ENCODE data around the gene SBF1.
A peak's percentile ranks its signal among the peaks of the same experiment; 100 is the strongest.

Gene SBF1

DNA sequence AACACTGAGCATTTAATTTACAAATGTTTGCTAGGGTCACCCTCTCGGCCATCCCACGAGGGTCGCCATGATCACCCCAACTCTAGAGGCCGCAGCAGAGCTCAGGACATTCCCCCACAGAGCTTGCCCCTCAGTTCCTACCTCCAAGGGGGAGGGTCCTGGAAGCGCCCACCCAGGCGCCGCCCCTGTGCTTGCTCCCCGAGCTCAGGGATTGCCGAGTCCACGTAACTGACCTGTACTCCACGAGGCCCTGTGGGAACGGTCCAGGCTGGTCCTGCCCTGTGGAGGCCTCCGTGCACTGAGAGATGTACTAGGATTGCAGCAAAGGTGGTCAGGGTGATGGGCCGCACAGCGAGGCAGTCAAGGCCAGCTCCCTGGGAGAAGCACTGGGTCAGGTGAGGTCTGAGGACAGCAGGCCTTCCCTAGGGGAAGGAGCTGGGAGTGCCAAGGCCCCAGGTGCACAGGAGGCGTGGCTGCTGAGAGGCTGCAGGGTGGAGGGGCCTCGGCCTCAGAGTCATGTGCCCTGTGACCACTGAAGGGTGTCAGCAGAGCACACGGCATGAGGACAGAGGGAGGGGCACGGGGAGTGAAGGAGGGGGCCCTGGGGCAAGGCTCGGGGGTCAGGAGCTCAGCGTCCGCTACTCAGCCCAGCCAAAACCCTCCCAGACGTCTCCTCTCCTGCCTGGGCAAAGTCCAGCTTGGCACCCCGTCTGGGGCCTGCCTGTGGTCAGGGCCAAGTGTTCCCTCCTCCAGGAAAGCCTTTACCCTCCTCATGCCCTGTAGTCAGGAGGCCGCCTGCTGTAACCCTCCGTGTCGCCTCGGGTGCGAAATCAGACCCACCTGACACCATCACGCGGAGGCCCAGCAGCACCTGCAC lies 9.4 kb upstream of the SBF1 start:
- DNase-seq (ENCODE audit: low read depth): no peak

DNA sequence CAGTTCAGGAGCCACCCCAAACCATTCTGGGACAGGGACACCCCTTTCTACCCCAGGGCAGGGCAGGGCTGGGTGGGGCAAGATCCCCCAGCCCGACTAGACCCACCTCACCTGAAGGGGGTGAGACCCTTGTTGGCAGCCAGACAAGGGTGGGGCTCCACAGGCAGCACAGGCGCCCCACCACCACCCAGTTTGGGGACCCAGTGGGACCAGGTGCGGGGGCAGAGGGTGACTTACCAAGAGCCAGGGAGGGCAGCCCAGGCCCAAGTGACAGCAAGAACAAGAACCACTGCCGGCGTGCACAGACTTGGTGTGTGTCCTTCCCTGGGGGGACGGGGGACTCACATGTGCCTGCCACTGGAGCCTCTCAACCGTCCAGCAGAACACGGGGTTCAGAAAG lies 8.7 kb upstream of the SBF1 start:
- no peak for DNase-seq (ENCODE audit: low read depth)

DNA sequence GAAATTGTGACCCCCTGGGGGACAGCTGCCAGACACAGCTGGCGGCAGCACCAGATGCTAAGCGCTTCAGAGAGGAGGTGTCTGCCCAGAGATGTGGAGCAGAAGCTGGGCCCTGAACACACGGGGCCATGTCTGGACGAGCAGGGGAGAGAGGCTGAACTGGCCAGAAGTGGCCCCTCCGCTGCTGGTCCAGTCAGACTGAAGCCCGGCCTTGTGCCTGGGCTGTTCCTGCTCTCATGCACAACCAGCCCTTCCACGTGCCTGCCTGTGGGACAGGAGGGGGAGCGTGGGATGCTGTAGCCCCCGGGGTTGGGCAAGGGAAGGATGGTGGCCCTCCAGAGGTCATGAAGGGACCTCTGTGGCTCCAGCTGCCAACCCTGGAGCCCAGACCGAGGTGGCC lies 8.3 kb upstream of the SBF1 start:
- no peak for DNase-seq (ENCODE audit: low read depth)

DNA sequence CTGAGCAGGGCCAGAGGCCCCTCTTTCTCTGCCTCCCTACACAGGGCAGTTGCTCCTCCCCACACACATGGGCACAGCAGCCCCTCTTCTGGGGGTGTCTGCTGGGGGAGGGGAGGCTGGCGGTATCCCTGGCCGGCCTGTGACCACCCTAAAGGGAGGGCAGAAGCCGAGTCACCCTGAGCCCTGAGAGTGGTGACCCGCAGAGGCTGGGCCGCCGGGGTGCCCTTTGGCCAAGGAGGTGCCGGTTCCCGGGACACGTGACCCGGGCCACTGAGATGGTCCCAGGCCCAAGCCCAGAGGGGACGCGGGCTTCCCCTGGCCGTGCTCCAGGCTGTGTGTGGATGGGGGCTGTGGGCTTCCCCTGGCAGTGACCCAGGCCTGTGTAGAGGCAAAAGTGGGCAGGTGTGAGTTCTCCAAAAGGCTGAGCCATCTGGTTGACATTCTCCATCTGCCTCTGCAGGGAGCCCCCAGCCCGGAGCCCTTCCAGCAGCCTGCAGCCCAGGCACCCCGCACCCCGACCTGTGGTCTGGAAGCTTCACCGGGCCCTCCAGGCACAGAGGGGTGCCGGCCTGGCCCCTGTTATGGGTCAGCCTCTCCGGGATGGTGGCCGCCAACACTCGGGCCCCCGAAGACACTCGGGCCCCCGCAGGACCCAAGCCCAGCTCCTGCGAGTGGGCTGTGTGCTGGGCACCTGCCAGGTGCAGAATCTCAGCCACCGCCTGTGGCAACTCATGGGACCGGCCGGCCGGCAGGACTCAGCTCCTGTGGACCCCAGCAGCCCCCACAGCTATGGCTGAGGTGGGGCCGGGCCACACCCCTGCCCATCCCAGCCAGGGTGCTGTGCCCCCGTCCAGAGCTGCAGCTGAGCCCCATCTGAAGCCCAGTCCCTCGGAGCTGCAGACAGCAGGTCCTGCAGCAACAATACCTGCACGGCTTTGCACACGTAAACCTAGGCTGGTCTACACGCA lies 7.6 kb upstream of the SBF1 start:
- DNase-seq (ENCODE audit: low read depth): no peak

DNA sequence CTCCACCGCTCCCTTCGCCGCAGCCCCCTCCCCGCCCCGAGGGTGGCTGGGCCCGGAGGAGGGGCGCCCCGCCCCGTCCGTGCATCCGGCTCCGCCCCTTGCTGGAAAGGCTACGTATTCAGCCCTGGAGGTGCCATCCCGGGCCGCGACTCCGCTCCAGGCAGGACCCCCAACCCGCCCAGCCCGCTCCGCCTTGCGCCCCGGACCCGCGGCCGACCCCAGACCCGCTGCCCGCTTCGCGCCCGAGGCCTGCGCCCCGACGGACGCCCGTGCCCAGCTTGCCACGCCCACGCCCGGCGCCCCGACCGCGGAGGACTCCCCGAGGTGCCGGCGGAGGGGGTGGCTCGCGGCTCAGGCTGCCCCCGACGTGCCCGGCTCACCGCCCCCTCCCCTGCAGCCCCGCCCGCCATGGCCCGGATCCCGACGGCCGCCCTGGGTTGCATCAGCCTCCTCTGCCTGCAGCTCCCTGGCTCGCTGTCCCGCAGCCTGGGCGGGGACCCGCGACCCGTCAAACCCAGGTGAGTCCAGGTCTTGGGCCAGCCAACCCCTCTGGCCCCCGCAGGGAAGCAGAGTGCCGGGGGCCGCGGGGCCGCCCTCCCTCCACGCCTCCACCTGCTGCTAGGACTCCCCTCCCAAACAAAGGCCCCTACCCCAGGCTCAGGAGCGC lies 6.7 kb upstream of the SBF1 start, which contains the start of gene ADM2:
Gene ADM2, plus strand, starts transcription at position 104 of the 667 bp plus-strand sequence. Its CDS starts 305 bp downstream, at position 409.
- peak; percentile 52 for DNase-seq (ENCODE audit: low read depth)

DNA sequence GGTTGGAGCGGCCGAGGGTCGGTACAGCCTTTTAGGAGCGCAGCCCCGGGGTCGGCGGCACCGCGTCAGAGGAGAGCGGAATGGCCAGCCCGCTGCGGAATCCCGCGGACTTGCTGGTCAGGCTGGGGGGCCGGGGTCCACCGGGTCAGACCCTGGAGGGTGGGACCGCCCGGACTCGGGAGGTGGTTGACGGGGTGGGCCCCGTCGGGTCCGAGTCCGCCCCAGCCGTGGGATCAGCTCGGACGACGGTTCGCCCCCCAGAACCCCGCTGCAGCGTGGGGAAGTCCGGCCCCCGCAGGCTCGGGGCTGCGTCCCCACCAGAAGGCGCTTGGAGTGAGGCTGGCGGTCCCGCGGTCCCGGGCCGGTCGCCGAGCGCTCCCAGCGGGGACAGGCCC lies 6.2 kb upstream of the SBF1 start:
- DNase-seq (ENCODE audit: low read depth): no peak

DNA sequence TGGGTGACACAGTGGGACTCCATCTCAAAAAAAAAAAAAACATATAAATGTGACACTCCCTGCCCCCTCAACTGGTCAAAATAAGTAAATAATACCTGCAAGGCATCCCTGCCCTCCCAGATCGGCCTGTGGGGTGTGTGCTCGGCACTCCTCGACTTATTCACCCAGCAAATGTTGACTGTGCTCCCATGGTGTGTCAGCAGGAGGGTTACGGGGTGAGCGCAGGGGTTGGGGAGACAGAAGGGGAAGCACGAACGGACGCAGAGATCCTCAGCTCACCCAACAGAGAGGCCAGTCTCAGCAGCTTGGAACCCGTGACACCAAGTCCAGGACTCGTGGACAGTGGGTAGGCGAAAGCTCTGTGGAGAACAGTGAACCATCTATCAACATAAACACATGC lies 4.9 kb upstream of the SBF1 start:
- no peak for DNase-seq (ENCODE audit: low read depth)

DNA sequence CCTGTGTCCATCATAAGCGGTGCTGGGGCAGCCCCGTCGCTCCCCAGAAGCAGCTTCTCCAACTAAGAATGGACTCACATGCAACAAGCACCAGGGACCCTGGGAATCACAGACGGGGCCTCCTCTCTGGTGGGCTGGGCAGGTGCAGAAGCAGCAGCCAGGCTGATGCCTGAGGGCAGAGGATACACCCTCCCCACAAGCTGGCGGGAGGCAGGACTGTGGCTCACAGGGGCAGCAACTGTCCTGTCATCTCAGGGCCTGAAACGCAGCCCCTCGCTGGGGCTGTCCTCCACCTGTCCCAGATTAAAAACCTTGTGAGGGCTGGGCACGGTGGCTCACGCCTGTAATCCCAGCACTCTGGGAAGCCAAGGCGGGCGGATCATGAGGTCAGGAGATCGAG lies 3.1 kb upstream of the SBF1 start:
- DNase-seq (ENCODE audit: low read depth): no peak

DNA sequence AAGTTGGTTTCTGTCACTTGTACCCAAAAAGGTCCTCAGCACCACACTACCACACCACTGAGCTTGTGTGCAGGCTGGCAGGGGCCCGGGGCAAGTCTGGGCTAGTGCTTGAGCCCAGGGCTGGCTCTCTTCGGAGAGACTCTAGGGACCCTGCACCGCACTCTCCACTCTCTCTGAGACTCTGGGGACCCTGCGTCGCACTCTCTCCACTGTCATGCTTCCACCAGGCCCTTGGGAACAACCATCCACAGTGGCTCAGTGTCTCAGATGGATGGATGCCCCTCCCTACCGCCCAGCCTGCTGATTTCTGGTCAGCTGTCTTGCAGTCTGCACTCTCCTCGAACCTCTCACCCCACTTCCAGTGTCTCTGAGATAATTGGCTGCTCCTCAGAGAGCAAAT lies 2.0 kb upstream of the SBF1 start:
- no peak for DNase-seq (ENCODE audit: low read depth)

DNA sequence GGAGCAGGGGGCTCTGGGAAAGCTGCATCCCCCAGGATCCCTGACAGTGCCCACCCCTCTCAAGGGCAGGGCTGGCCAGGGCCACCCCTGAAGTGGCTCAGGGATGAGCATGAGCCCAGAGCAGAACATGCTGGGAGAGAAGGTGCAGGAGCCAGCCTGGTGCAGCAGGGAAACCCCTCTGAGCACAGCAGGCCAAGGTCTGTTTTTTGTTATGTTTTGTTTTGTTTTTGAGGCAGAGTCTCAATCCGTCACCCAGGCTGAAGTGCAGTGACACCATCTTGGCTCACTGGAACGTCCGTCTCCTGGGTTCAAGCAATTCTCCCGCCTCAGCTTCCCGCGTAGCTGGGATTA lies 792 bp upstream of the SBF1 start:
- DNase-seq (ENCODE audit: low read depth): no peak

DNA sequence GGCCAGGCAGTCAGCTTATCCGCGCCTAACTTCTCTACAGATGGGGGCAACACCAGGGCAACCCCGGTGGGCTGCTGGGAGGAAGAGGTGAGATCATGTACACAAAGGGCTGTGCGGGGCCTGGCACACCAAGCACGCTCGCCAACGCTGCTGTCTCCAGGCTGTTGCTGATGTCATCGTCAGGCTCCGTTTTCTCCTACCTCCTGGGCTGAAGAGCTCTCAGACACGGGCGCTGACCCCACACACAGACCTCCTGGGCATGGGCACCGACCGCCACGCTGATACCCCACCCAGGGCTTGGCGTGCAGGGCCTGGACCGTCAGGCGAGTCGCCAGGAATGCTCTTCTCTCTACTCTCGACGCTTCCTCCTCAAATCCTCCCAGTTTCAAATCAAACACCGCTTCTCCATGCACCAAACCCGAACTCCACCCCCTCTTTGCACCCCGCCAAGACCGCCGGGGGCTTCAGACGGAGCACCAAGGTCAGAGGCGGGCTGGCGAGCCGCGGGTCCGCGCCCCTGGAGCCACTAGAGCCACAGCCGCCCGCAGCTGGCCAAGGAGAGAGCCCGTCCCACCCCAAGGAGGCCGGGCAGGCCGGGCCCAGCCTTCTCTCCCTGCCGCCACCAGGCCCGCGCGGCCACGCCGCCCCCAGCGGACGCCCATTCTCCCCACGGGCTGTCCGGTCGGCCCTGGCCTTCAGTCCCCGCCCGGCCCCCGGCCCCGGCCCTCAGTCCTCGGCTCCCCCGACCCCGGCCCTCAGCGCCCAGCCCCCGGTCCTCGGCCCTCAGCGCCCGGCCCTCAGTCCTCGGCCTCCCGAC lies 772 bp downstream of the SBF1 start:
- DNase-seq (ENCODE audit: low read depth): peak; percentile 33

DNA sequence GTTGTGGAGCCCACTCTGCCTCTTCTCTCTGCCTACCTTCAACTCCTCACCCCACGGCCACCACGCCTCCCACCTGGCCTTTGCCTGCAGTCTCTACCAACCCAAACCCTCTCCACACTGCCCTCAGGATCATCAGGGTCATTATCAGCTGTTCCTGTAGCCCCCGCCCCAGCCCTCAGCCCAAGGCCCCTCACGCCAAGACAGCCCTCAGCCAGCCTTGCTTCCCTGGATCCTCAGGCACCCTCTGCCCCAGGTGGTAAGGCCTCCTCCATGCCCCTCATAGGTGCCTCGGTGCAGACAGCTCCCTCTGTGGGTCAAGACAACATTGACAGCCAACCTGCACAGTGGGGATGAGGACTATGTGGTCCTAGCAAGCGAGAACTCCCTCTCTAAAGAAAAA lies 1.7 kb downstream of the SBF1 start:
- DNase-seq (ENCODE audit: low read depth): peak; percentile 22

DNA sequence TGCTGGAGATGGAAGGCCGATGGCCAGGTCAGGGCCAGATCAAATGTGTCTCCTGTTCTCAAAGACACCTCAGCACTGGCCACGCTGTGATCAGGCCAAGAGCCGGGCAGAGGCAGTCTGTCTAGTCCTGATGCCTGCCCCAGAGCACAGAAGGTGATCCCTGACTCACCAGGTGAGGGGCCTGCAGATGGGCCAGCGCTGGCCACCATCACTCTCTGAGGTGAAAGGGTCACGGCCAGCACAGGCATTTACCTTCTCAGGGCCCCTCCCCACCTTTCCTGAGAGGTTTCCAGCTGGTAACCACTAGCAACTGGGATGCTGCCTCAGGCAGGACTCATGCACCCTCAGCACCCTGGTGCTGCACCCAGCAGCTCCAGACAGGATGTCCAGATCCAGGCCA lies 2.9 kb downstream of the SBF1 start:
- DNase-seq (ENCODE audit: low read depth): no peak

DNA sequence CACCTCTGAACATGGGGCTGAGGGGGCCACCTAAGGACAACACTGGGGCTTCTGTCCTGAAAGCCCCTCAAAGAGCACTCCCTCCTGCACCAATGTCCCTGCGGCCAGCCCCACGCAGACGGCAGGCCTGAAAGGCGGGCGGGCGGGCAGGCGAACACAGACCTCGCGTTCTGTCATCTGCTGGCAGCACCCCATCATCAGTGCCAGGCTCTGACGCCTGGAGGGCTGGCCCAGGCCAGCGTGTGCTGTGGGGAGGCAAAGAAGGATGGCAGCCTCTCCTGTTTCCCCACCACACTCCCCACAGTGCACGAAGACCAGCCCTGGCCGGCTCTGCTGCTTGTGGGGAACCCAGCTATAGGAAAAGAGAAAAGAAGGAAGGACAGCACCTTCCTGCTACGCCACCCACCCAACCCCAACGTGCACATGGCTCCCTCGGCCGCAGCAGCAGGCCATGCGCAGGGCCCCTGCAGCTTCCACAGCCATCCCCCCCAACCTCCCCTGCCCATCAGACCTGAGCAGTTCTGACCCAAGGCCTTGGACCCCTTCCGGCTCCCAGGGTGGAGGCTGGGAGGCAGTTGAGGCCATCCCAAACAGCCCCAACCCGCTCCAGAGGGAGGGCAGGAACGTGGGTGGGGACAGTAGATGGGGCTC lies 3.5 kb downstream of the SBF1 start:
- no peak for DNase-seq (ENCODE audit: low read depth)

DNA sequence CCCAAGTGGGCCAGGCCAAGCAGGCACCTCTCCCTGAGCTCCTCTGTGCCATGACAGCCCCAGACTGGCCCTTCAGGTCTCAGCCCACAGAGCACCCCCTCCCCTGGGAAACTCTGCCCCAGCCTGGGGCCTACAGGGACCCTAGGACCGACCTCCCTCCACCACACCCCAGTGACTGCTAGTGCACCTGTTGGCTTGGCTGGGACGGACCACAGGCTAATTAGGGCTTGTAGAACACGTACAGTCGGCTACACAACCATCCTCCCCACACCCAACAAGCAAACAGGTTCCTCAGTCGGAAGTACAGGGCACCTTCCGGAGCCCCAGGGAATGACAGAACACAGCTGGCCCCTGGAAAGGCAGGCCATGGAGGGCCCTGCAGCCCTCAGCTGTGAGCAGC lies 4.3 kb downstream of the SBF1 start:
- no peak for DNase-seq (ENCODE audit: low read depth)

DNA sequence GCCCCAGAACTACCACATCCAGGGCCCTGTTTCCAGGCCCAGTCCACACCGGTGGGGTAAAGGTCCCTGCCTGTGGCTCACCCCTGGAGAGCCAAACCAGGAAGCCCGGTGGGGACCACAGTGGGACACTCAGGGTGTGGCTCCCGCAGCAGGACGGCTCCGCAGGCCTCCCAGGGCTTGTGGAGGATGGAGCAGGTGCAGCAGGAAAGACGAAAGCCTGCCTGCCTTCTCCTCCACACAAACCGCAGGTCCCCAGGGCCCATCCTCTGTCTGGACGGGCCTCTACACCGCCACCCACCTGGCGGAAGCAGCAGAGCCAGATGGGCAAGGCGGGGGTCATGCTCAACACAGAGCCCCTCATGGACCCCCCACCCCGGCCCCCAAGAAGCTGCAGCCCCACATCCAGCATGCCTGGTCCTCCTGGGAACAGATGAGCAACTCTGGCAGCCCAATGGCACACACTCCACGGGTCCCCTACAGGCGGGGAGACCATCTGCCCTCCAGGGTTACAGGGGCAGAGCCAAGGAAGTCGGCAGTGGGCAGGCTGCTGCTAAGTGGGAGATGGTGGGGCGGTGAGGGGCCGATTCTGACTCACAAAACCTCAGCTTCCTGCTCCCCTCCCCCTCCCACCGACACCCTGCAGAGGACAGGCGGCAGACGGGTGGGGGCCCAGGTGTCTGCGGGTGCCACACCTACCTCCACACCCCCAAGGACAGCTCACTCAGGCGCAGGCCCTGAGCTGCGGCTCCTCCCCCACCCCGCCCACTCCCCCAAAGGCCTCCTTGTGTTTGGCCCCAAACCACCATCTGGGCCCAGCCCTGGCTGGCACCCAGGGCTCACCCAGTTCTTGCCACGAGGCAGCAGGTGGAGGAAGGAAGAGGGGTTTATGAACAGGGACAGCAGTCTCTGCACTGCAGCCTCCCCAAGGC lies 5.2 kb downstream of the SBF1 start:
- DNase-seq (ENCODE audit: low read depth): peak; percentile 95

DNA sequence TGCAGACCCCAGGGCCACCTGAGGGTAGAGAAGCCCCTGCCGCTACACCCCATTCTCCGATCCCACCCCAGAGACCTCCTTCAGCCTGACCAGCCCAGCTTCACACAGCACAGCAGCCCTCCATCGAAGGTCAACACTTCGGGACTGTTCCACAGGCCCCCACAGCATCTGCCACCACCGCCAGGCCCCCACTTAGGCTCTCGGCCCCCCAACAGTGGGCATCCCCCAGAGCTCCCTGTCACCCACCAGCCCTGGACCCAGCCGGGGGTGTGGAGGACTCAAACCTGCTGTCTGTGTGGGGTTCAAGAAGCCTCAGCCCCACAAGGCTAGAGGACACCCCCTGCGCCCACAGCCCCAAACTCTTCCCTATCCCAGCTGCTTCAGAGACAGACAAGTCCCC lies 6.2 kb downstream of the SBF1 start:
- DNase-seq (ENCODE audit: low read depth): no peak

DNA sequence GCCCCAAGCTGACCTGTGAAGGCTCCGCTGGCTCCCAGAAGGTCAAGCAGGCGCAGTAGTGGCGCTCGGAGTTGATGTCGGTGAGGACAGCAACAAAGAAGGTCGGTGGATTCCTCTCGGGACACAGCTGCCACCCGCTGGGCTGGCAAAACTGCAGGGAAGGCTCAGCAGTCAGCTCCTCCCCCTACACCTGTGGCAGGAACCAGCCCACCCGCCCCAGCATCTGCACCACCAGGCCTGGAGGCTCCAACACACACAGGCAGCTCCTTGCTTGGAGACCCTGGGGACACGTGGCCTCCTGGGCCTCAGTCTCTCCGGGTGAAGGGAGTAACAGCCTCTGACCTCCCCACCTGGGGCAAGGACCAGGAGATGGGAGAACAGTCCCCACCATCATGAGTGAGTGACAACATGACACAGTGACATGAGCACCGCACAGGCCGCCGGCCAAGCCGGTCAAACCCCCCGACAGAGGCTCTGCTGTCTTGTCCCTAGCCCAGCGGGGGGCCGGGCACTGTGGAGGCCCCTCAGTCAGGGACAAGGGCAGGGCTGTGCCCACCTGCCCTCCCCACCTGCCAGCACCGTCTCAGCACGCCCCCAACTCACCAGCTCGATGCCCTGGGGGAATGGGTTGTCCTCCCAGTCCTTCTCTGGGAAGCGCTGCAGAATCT lies 6.9 kb downstream of the SBF1 start:
- no peak for DNase-seq (ENCODE audit: low read depth)

DNA sequence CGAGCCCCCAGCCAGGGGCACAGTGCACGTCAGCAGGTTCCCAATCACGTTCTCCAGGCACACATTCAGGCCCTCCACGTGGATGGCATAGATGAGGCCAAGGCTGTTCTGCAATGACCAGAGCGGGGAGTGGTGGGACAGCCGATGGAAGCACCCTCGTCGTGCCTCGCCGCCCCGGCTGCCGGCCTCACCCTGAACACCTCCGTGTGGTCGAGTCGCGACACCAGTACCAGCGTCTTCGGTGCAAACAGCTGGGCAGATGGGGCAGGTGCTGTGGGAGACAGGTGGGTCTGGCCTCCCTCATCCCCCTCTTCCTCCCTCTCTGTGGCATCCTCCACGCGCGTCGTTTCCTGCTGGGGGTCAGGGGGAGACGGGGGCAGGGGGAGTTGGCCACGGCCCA lies 7.5 kb downstream of the SBF1 start:
- DNase-seq (ENCODE audit: low read depth): no peak

Data from stimulated activated CD8-positive, alpha-beta memory T cell treated with anti-CD3 and anti-CD28 coated beads, Interleukin-4, amount 100 ng/mL, for 24 hours (primary cell).